AG04450 (cell line): ENCODE measurements around the gene ALOX15. TPM values are rescaled to one million over a fixed set of nuclear protein-coding genes. Genes with fewer than 3 reads are reported as not detected.
"Not testable (repeated sequence)": the region's sequence is repeated elsewhere in the genome, so short reads cannot be mapped to it uniquely, and the experiment has no call there.

Experiments
- CTCF ChIA-PET: fragments of 300-600, 350-600 bp; formaldehyde crosslinking; extraction: SDS; loops from one replicate; lab custom pipeline; 2022; ENCODE audit warnings: antibody characterized with exemption, inconsistent platforms; lab: Charles Lee
- POLR2A ChIA-PET: fragments of 350-600 bp; formaldehyde crosslinking; extraction: SDS; loops from one replicate; lab custom pipeline; 2021; ENCODE audit warnings: antibody characterized with exemption, inconsistent platforms; lab: Yijun Ruan, JAX
- DNase-seq: peaks from one replicate; pipeline ENCODE4 v3.0.0-alpha.2; 2011; ENCODE audit warnings: low read depth, low spot score
- H3K27ac ChIP-seq: one replicate; pipeline ENCODE4 v1.5.1; 2012; ENCODE audit warnings: low read depth, low read length, control low read depth
- H3K27me3 ChIP-seq: one replicate; pipeline ENCODE4 v1.6.0; 2012; ENCODE audit warnings: low read length; ENCODE audit not compliant: control insufficient read depth, insufficient read depth
- H3K4me3 ChIP-seq: 2 replicates; pipeline ENCODE4 v1.5.1; 2011; ENCODE audit warnings: mild to moderate bottlenecking, low read depth, low read length, control low read depth
- H3K9me3 ChIP-seq: 2 replicates; pipeline ENCODE4 v1.5.1; 2012; ENCODE audit warnings: low read length; ENCODE audit not compliant: control insufficient read depth, insufficient read depth
- CTCF ChIP-seq: IDR thresholded peaks from 2 replicates; pipeline ENCODE4 v1.5.1; 2011; ENCODE audit warnings: low read depth, low read length, control low read depth, inconsistent platforms
- polyA plus RNA-seq: library from polyadenylated mRNA; depleted of rRNA; stranded (reverse); fragments of >200 nt; gene quantifications from 2 replicates; pipeline ENCODE4 v1.2.3, GENCODE V29; 2011

ALOX15 gene
- polyA plus RNA-seq, 1 experiment, result not detected

GRCh38 chr17:4652997-4653396 lies 11.5 kb upstream of the ALOX15 start:
- H3K4me3 ChIP-seq, result no peak overlapping the region
- peaks cover 2% of the 10 kb centered on the region for H3K27me3 ChIP-seq
- no peak for DNase-seq
- POLR2A ChIA-PET, result no interaction called here
- TF ChIP-seq CTCF, result no peak
- H3K9me3 ChIP-seq, result peaks cover 3% of the 10 kb centered on the region; the same call in 1 of the 2 replicates
- CTCF ChIA-PET, result no interaction called here
- H3K27ac ChIP-seq, result no peak overlapping the region

GRCh38 chr17:4648741-4649140 lies 7.3 kb upstream of the ALOX15 start:
- POLR2A ChIA-PET, result no interaction called here
- no peak for DNase-seq

DNA sequence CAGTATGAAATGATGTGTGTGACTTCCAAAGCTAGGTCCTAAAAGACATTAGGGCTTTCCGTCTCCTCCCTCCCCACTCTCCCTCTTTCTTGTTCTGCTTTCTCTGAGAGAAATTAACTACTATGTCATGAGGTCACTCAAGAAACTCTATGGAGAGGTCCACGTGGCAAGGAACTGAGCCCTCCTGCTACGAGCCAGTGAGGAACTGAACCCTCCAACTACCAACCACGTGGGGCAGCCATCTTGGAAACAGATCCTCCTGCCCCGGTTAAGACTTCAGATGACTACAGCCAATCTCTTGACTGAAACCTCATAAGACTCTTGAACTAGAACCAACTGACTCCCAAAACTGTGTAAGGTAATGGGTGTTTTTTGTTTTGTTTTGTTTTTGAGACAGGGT lies 4.2 kb upstream of the ALOX15 start:
- peaks cover 35% of the 10 kb centered on the region for H3K27me3 ChIP-seq
- POLR2A ChIA-PET, result no interaction called here
- no peak overlapping the region for H3K27ac ChIP-seq
- CTCF ChIA-PET, result no interaction called here
- no peak overlapping the region for H3K4me3 ChIP-seq
- H3K9me3 ChIP-seq, result no peaks in the 10 kb centered on the region
- DNase-seq, result no peak
- TF ChIP-seq CTCF, result no peak

More at GRCh38 chr17:4648741-4649140, 7.3 kb upstream of the ALOX15 start:
- Histone ChIP-seq H3K27ac (no peak overlapping the region), H3K9me3 (no peaks in the 10 kb centered on the region), H3K4me3 (no peak overlapping the region), H3K27me3 (peaks cover 10% of the 10 kb centered on the region)
- no peak for TF ChIP-seq CTCF
- CTCF ChIA-PET, result interaction anchor here (0.7 to 2.8 kb wide), 2 partner anchors 82 to 574 kb away, joined by 4 to 14 read pairs; no protein-coding TSS in a partner anchor

GRCh38 chr17:4643676-4644075 lies 2.2 kb upstream of the ALOX15 start:
- CTCF ChIA-PET, result no interaction called here

GRCh38 chr17:4642286-4642685 lies 808 bp upstream of the ALOX15 start:
- ChIA-PET CTCF (no interaction called here), POLR2A (interaction anchor here (0.6 kb wide), 1 partner anchor 89 kb away, joined by 5 read pairs; no protein-coding TSS in a partner anchor)
- H3K27me3 ChIP-seq, result peaks cover 46% of the 10 kb centered on the region
- H3K9me3 ChIP-seq, result no peaks in the 10 kb centered on the region
- no peak for DNase-seq
- H3K4me3 ChIP-seq, result no peak overlapping the region
- H3K27ac ChIP-seq, result no peak overlapping the region
- no peak for TF ChIP-seq CTCF

More at GRCh38 chr17:4643676-4644075, 2.2 kb upstream of the ALOX15 start:
- H3K4me3 ChIP-seq, result no peak overlapping the region
- TF ChIP-seq CTCF, result no peak
- peaks cover 42% of the 10 kb centered on the region for H3K27me3 ChIP-seq
- H3K9me3 ChIP-seq, result no peaks in the 10 kb centered on the region
- POLR2A ChIA-PET, result no interaction called here
- no peak for DNase-seq
- H3K27ac ChIP-seq, result no peak overlapping the region

DNA sequence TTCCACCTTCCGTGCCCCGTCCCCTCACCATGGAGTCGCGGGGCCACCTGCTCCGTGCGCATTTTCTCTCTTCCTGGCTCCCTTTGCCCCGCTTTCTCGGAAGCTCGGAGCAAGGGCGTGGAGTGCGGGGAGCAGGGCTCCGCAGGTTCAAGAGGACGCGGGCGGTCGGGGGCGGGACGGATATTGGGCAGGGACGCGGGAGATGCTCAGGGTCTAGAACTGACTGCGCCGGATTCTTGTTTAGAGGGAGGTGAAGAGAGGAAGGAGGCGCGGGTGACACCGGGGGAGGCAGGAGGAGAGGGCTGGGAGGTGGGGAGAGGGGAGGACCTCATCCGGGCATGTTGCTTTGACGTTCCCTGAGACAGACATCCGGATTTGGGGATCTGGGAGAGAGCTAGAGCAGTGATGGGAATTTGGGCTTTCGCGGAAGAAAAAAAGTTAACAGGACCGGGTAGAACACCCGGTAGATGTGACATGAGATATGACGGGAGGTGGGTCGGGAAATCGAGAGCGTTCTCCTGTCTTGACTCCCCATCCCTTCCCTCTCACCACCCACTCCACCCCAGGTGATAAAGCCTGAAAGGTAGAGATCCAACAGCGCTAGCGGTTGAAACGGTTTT lies 799 bp downstream of the ALOX15 start:
- H3K27me3 ChIP-seq, result peaks cover 53% of the 10 kb centered on the region
- H3K27ac ChIP-seq, POLR2A ChIA-PET, H3K9me3 ChIP-seq, DNase-seq, CTCF ChIA-PET, H3K4me3 ChIP-seq: not testable (repeated sequence)

- DNase-seq, H3K27ac ChIP-seq, POLR2A ChIA-PET, H3K9me3 ChIP-seq, H3K4me3 ChIP-seq, CTCF ChIA-PET: not testable (repeated sequence)
- peaks cover 63% of the 10 kb centered on the region for H3K27me3 ChIP-seq
Measured at GRCh38 chr17:4639301-4640059, 2.0 kb downstream of the ALOX15 start.
